HFFc6 (cell line): ENCODE results near the gene PDZD2. TPM values are rescaled to one million over a fixed set of nuclear protein-coding genes. Genes with fewer than 3 reads are reported as not detected.

Experiments
- DNase-seq: peaks from one replicate; pipeline ENCODE4 v3.0.0-alpha.2; 2018
- H3K27ac Mint-ChIP-seq: 2 replicates; pipeline ENCODE4 v1.8.0; 2020; ENCODE audit warnings: mild to moderate bottlenecking, mixed read lengths
- H3K27me3 Mint-ChIP-seq: 2 replicates; pipeline ENCODE4 v1.8.0; 2021; ENCODE audit warnings: mild to moderate bottlenecking, moderate library complexity, mixed read lengths; ENCODE audit not compliant: insufficient read depth
- H3K36me3 Mint-ChIP-seq: 2 replicates; pipeline ENCODE4 v1.8.0; 2021; ENCODE audit warnings: low read depth, mixed read lengths
- H3K4me1 Mint-ChIP-seq: 2 replicates; pipeline ENCODE4 v1.8.0; 2020; ENCODE audit warnings: low read depth, mixed read lengths
- H3K4me3 Mint-ChIP-seq: 2 replicates; pipeline ENCODE4 v1.8.0; 2020; ENCODE audit warnings: mild to moderate bottlenecking, moderate library complexity, mixed read lengths
- H3K9me3 Mint-ChIP-seq: 2 replicates; pipeline ENCODE4 v1.8.0; 2020; ENCODE audit warnings: mild to moderate bottlenecking, mixed read lengths
- total RNA-seq, 6 experiments: library from RNA; stranded (reverse); fragmentation: NEBNext Ultra II Directional; extraction: Animal tissue kit (Norgen Biotek cat#: 25700); gene quantifications; 2 replicates in 1 of 6; 3 replicates in 5 of 6; pipeline ENCODE4 v1.2.3, GENCODE V29; 2021
- TF ChIP-seq, protein P1 (sequence below): fragments of 200-600 bp; sonication (generic); IDR thresholded peaks from 2 replicates; pipeline ENCODE4 v1.5.0; 2021; ENCODE audit warnings: antibody characterized with exemption, mild to moderate bottlenecking

PDZD2 gene
- total RNA-seq, 6 experiments from 2014 or later = 0.02 to 0.12 (median 0.09) TPM

GRCh38 chr5:31944684-31945445 lies 305.9 kb downstream of the PDZD2 start:
- no peak for DNase-seq
- no peaks in the 10 kb centered on the region for H3K36me3 Mint-ChIP-seq
- H3K9me3 Mint-ChIP-seq = no peaks in the 10 kb centered on the region
- H3K27ac Mint-ChIP-seq = no peak overlapping the region
- TF ChIP-seq, protein P1, sequence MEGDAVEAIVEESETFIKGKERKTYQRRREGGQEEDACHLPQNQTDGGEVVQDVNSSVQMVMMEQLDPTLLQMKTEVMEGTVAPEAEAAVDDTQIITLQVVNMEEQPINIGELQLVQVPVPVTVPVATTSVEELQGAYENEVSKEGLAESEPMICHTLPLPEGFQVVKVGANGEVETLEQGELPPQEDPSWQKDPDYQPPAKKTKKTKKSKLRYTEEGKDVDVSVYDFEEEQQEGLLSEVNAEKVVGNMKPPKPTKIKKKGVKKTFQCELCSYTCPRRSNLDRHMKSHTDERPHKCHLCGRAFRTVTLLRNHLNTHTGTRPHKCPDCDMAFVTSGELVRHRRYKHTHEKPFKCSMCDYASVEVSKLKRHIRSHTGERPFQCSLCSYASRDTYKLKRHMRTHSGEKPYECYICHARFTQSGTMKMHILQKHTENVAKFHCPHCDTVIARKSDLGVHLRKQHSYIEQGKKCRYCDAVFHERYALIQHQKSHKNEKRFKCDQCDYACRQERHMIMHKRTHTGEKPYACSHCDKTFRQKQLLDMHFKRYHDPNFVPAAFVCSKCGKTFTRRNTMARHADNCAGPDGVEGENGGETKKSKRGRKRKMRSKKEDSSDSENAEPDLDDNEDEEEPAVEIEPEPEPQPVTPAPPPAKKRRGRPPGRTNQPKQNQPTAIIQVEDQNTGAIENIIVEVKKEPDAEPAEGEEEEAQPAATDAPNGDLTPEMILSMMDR = no peak
- H3K4me1 Mint-ChIP-seq = no peaks in the 10 kb centered on the region
- H3K4me3 Mint-ChIP-seq = no peak overlapping the region
- peaks cover 34% of the 10 kb centered on the region for H3K27me3 Mint-ChIP-seq

- TF ChIP-seq, protein P1 = no peak
Measured at GRCh38 chr5:31948006-31948405, 309.1 kb downstream of the PDZD2 start.

GRCh38 chr5:31952067-31952466 lies 313.1 kb downstream of the PDZD2 start:
- no peaks in the 10 kb centered on the region; the same call in 1 of the 2 replicates for H3K36me3 Mint-ChIP-seq
- no peak overlapping the region for H3K4me3 Mint-ChIP-seq
- no peak for DNase-seq

More at GRCh38 chr5:31948006-31948405, 309.1 kb downstream of the PDZD2 start:
- Mint-ChIP-seq H3K27ac (no peak overlapping the region), H3K4me1 (no peaks in the 10 kb centered on the region), H3K36me3 (no peaks in the 10 kb centered on the region), H3K9me3 (no peaks in the 10 kb centered on the region), H3K4me3 (no peak overlapping the region), H3K27me3 (peaks cover 22% of the 10 kb centered on the region)
- no peak for DNase-seq

DNA sequence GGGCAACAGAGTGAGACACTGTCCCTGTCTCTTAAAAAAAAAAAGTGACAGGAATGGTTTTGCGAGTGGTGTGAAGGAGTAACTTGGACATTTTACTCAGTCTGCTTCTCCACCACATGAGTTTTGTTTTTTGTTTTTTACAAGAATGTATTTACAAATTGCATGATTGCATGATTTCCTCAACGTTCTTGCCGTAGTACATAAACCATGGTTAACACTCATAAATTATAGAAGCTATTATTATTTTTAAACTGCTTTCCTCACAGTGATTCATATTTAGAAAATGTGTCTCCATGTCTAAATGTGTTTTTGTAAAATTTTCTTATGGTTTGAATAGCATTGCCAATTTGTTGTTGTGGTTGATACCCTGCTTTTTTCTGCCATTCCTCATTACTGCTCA lies 315.2 kb downstream of the PDZD2 start:
- Mint-ChIP-seq H3K27me3 (peaks cover 24% of the 10 kb centered on the region), H3K9me3 (no peaks in the 10 kb centered on the region)
- no peak for DNase-seq

More at GRCh38 chr5:31952067-31952466, 313.1 kb downstream of the PDZD2 start:
- TF ChIP-seq, protein P1 = no peak
- Mint-ChIP-seq H3K4me1 (no peaks in the 10 kb centered on the region), H3K27ac (no peak overlapping the region), H3K27me3 (peaks cover 18% of the 10 kb centered on the region), H3K9me3 (no peaks in the 10 kb centered on the region)

GRCh38 chr5:31957151-31957550 lies 318.2 kb downstream of the PDZD2 start:
- TF ChIP-seq, protein P1 = no peak
- H3K4me3 Mint-ChIP-seq = no peak overlapping the region
- no peaks in the 10 kb centered on the region for H3K4me1 Mint-ChIP-seq
- H3K27ac Mint-ChIP-seq = no peak overlapping the region
- no peaks in the 10 kb centered on the region; the same call in 1 of the 2 replicates for H3K36me3 Mint-ChIP-seq
- DNase-seq = no peak
- H3K27me3 Mint-ChIP-seq = peaks cover 26% of the 10 kb centered on the region
- no peaks in the 10 kb centered on the region for H3K9me3 Mint-ChIP-seq

More for the DNA sequence above, 315.2 kb downstream of the PDZD2 start:
- Mint-ChIP-seq H3K27ac (no peak overlapping the region), H3K4me1 (no peaks in the 10 kb centered on the region), H3K4me3 (no peak overlapping the region), H3K36me3 (no peaks in the 10 kb centered on the region; the same call in 1 of the 2 replicates)
- TF ChIP-seq, protein P1 = no peak
